Suprapubic skin (tissue), 3 donors: ENCODE measurements around the gene SIL1.

Source experiments
- POLR2A ChIP-seq, 2 donors: fragments of 450-650 bp; IDR thresholded peaks; one replicate each; pipeline ENCODE4 v1.6.1; 2017; ENCODE audit warnings: antibody characterized with exemption in 2 of 2, mild to moderate bottlenecking in 2 of 2, moderate library complexity in 2 of 2
- TF ChIP-seq, protein P1 (sequence below), 2 donors: fragments of 200-600 bp in 1 of 2; fragments of 450-650 bp in 1 of 2; sonication (generic) in 1 of 2; IDR thresholded peaks; one replicate each; pipeline ENCODE4 v1.5.1; 2016 to 2019; ENCODE audit warnings: antibody characterized with exemption in 2 of 2, mild to moderate bottlenecking in 1 of 2, moderate library complexity in 1 of 2

DNA sequence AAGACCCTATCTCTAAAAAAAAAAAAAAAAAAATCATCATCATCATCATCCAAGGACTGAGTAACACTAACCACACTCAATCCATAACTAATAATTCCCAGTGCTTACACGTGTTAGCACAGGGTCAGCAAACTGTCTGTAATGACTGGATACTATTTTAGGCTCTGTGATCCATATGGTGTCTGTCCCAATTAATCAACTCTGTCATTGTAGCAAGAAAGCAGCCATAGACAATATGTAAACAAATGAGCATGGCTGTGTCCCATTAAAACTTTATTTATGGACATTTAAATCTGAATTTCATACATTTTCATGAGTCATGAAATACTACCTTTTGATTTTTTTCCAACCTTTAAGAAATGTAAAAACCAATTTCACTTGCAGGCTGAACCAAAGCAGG lies 148.4 kb downstream of the SIL1 start:
- TF ChIP-seq, protein P1, sequence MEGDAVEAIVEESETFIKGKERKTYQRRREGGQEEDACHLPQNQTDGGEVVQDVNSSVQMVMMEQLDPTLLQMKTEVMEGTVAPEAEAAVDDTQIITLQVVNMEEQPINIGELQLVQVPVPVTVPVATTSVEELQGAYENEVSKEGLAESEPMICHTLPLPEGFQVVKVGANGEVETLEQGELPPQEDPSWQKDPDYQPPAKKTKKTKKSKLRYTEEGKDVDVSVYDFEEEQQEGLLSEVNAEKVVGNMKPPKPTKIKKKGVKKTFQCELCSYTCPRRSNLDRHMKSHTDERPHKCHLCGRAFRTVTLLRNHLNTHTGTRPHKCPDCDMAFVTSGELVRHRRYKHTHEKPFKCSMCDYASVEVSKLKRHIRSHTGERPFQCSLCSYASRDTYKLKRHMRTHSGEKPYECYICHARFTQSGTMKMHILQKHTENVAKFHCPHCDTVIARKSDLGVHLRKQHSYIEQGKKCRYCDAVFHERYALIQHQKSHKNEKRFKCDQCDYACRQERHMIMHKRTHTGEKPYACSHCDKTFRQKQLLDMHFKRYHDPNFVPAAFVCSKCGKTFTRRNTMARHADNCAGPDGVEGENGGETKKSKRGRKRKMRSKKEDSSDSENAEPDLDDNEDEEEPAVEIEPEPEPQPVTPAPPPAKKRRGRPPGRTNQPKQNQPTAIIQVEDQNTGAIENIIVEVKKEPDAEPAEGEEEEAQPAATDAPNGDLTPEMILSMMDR (IDR thresholded peaks at IDR 0.05): no peak
- TF ChIP-seq POLR2A (IDR thresholded peaks at IDR 0.05): no peak
